MM.1S (cell line): Measurements from ENCODE around the gene SNRPB2.

Experiments used
- EZH2 ChIP-seq: fragments of 300-600 bp; sonication (generic); optimal IDR thresholded peaks from 2 replicates; pipeline ENCODE3; 2017; ENCODE audit warnings: low read depth, mild to moderate bottlenecking, antibody characterized with exemption, low read length, mixed read lengths
- EZH2phosphoT487 ChIP-seq: fragments of 300-600 bp; sonication (generic); IDR thresholded peaks from 2 replicates; pipeline ENCODE4 v1.6.1; 2018; ENCODE audit warnings: antibody characterized with exemption, low read length
- TF ChIP-seq, protein P1 (sequence below): fragments of 300-600 bp; sonication (generic); IDR thresholded peaks from 2 replicates; pipeline ENCODE4 v1.5.1; 2016; ENCODE audit warnings: antibody characterized with exemption, low read length, mixed read lengths

GRCh38 chr20:16732506-16733152 is 2.8 kb downstream of the SNRPB2 start:
- TF ChIP-seq, protein P1, sequence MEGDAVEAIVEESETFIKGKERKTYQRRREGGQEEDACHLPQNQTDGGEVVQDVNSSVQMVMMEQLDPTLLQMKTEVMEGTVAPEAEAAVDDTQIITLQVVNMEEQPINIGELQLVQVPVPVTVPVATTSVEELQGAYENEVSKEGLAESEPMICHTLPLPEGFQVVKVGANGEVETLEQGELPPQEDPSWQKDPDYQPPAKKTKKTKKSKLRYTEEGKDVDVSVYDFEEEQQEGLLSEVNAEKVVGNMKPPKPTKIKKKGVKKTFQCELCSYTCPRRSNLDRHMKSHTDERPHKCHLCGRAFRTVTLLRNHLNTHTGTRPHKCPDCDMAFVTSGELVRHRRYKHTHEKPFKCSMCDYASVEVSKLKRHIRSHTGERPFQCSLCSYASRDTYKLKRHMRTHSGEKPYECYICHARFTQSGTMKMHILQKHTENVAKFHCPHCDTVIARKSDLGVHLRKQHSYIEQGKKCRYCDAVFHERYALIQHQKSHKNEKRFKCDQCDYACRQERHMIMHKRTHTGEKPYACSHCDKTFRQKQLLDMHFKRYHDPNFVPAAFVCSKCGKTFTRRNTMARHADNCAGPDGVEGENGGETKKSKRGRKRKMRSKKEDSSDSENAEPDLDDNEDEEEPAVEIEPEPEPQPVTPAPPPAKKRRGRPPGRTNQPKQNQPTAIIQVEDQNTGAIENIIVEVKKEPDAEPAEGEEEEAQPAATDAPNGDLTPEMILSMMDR = no peak
- TF ChIP-seq EZH2phosphoT487 (no peak), EZH2 (no peak)
